ENCODE results near the gene CAMK2A.

- TF ChIP-seq EZH2phosphoT487 (IDR thresholded peaks at IDR 0.05; ENCODE audit: insufficient read depth, low read depth) = no peak
- TF ChIP-seq EZH2 (IDR thresholded peaks at IDR 0.05; ENCODE audit: insufficient read depth, poor library complexity, severe bottlenecking) = no peak
These were observed 115.3 kb downstream of the CAMK2A start for GRCh38 chr5:150174285-150174684.
